Gastroesophageal sphincter (tissue), 4 donors: ENCODE measurements around the gene RNF182. TPM values are rescaled to one million over a fixed set of nuclear protein-coding genes. Genes with fewer than 3 reads are reported as not detected.

Experiments used
- ATAC-seq: fragments of 150-250 bp; one replicate; pipeline ENCODE4 v1.9.1; 2016; ENCODE audit warnings: mild to moderate bottlenecking, moderate library complexity
- H3K27ac ChIP-seq, 4 donors: fragments of 200-600 bp; sonication (generic) in 3 of 4; 1 replicate in 3 of 4; 2 replicates in 1 of 4; pipeline ENCODE4 v1.5.1; 2016 to 2019
- H3K27me3 ChIP-seq: fragments of 200-600 bp; sonication (generic); one replicate; pipeline ENCODE4 v1.5.1; 2019
- H3K36me3 ChIP-seq, 2 donors: fragments of 200-600 bp; sonication (generic); one replicate each; pipeline ENCODE4 v1.5.1; 2019; ENCODE audit warnings: control low read depth in 1 of 2
- H3K4me1 ChIP-seq, 3 donors: fragments of 200-600 bp; sonication (generic); 1 replicate in 2 of 3; 2 replicates in 1 of 3; pipeline ENCODE4 v1.5.1; 2016 to 2019; ENCODE audit warnings: control low read depth in 2 of 3
- H3K4me3 ChIP-seq, 2 donors: fragments of 200-600 bp; sonication (generic); one replicate each; pipeline ENCODE4 v1.5.1; 2019; ENCODE audit warnings: mild to moderate bottlenecking in 1 of 2, moderate library complexity in 1 of 2
- H3K9me3 ChIP-seq, 3 donors: fragments of 200-600 bp; sonication (generic); one replicate each; pipeline ENCODE4 v1.5.1; 2017 to 2019; ENCODE audit warnings: control low read depth in 2 of 3
- EP300 ChIP-seq: sonication (generic); formaldehyde crosslinking; IDR thresholded peaks from one replicate; pipeline ENCODE4 v1.6.1; 2017; ENCODE audit warnings: antibody characterized with exemption, mild to moderate bottlenecking
- POLR2A ChIP-seq, 2 donors: fragments of 450-650 bp; IDR thresholded peaks; one replicate each; pipeline ENCODE4 v1.6.1; 2017; ENCODE audit warnings: antibody characterized with exemption in 2 of 2, mild to moderate bottlenecking in 2 of 2, moderate library complexity in 1 of 2
- POLR2AphosphoS5 ChIP-seq: sonication (generic); formaldehyde crosslinking; IDR thresholded peaks from one replicate; pipeline ENCODE4 v1.6.1; 2017; ENCODE audit warnings: antibody characterized with exemption
- WGBS, 2 donors: methylation state at CpG; one replicate each; pipeline ENCODE4 v1.1.5; 2018; ENCODE audit warnings: low coverage in 1 of 2; 5-methylcytosine and 5-hydroxymethylcytosine counted together
- total RNA-seq, 4 donors: library from RNA; depleted of rRNA; stranded (reverse); fragments of >200 nt; gene quantifications; one replicate each; pipeline ENCODE4 v1.1.0, GENCODE V29; 2016
- TF ChIP-seq, protein P1 (sequence below), 4 experiments: fragments of 200-600 bp in 2 of 4; fragments of 450-650 bp in 2 of 4; sonication (generic) in 1 of 4; IDR thresholded peaks; one replicate each; pipeline ENCODE4 v1.5.1; 2017 to 2019; ENCODE audit warnings: antibody characterized with exemption in 4 of 4, mild to moderate bottlenecking in 2 of 4, moderate library complexity in 2 of 4

RNF182 gene
- total RNA-seq, 4 donors from 2014 or later: 0.16 to 1.3 (median 0.27) TPM; not detected in 1

DNA sequence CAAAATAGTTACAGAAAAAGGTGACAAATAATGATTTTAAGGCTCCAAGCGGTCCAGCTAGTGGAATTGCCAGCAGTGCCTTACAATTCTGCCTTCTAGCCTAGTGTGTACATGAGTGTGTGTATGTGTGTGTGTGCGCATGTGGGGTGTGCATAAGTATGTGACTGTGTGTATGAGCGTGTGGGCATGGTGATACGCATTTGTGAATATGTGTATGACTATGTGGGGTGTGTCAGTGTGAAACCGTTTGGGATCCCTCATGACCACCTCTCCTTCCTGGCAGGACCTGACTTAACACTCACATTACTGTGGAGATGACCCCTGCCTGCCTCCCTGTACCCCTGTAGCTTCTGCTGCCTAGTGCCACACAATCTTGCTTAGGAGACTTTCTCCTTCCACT is 40.4 kb upstream of the RNF182 start:
- no peak for TF ChIP-seq POLR2A (IDR thresholded peaks at IDR 0.05)
- TF ChIP-seq, protein P1, sequence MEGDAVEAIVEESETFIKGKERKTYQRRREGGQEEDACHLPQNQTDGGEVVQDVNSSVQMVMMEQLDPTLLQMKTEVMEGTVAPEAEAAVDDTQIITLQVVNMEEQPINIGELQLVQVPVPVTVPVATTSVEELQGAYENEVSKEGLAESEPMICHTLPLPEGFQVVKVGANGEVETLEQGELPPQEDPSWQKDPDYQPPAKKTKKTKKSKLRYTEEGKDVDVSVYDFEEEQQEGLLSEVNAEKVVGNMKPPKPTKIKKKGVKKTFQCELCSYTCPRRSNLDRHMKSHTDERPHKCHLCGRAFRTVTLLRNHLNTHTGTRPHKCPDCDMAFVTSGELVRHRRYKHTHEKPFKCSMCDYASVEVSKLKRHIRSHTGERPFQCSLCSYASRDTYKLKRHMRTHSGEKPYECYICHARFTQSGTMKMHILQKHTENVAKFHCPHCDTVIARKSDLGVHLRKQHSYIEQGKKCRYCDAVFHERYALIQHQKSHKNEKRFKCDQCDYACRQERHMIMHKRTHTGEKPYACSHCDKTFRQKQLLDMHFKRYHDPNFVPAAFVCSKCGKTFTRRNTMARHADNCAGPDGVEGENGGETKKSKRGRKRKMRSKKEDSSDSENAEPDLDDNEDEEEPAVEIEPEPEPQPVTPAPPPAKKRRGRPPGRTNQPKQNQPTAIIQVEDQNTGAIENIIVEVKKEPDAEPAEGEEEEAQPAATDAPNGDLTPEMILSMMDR (IDR thresholded peaks at IDR 0.05): no peak
- no peak for TF ChIP-seq EP300
- TF ChIP-seq POLR2AphosphoS5: no peak
- WGBS, 2 donors: 72 to 78% methylated on average over 5 of the region's 5 CpGs
- Histone ChIP-seq H3K9me3 (no peaks in the 10 kb centered on the region), H3K4me1 (no peaks in the 10 kb centered on the region), H3K27ac (no peak overlapping the region), H3K4me3 (no peak overlapping the region), H3K27me3 (peaks cover 4% of the 10 kb centered on the region), H3K36me3 (no peaks in the 10 kb centered on the region)
- no peak for ATAC-seq

DNA sequence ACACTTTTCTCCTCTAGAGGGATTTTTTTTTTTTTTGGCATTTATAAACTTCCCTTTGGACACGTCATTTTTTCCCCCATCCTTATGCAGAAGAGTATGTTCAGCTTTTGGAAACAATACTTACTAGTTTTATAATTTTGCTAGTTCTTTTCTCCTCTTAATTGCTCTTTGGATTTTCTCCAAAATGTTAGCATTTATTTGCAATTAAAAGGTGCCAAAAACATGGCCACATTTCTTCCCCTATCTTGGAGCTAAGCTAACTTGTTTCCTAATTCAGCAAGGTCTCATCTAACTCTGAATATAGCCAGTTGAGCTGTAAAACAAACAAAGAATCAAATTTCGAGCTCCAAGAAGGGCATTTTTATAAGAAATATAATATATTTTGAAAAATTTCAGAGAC is 39.2 kb upstream of the RNF182 start:
- Histone ChIP-seq H3K27me3 (peaks cover 2% of the 10 kb centered on the region), H3K4me1 (no peaks in the 10 kb centered on the region), H3K9me3 (no peaks in the 10 kb centered on the region), H3K4me3 (no peak overlapping the region), H3K27ac (no peak overlapping the region), H3K36me3 (no peaks in the 10 kb centered on the region)
- WGBS, 2 donors: 31 to 52% methylated on average over 2 of the region's 2 CpGs
- TF ChIP-seq POLR2AphosphoS5: no peak
- TF ChIP-seq, protein P1 (IDR thresholded peaks at IDR 0.05): no peak
- TF ChIP-seq EP300: no peak
- ATAC-seq: no peak

DNA sequence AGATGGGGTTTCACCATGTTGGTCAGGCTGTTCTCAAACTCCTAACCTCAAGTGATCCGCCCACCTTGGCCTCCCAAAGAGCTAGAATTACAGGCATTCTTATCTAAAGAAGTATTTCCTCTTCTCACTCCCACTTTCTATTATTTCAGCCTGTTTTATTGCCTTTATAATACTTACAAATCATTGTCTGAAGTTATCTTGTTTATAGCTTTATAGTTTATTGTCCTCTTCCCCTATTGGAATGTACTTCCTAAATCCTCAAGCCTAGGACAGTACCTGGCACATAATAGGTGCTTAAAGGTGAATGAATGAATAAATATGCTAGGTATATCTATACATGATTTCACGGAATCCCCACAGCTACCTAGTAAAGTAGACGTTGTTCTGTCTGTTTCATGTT is 37.8 kb upstream of the RNF182 start:
- 87 to 100% methylated on average over 2 to 3 of the region's 3 CpGs for WGBS, 2 donors

DNA sequence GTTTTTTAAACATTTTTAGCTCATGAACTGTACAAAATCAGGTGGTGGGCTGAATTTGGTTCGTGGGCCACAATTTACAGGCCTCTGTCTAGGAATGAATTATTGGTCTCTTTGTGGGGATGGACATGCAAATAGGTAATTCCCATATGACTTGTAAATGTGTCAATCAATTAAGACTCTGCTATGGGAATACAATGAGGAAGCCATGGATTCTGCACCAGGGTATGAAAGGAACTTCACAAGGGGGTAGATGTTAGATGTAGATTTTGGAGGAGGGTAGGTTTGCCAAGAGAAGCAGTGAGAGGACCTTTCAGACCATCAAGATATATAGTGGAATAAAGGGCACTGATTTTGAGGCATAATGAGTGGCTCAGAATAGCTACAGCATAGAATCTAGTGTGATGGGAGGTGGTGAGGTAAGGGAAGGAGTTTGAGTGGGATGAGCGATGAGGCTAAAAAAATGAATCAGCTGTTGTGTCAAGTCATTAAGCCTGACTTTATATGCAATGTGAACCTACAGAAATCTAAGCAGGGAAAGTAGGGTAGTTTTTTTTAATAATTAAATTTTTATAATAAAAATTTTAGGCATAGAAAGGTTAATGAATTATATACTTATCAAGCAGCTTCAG is 32.6 kb upstream of the RNF182 start:
- TF ChIP-seq POLR2AphosphoS5 (no peak), EP300 (no peak), POLR2A (IDR thresholded peaks at IDR 0.05) (no peak)
- TF ChIP-seq, protein P1 (IDR thresholded peaks at IDR 0.05): no peak
- Histone ChIP-seq H3K27me3 (peaks cover 17% of the 10 kb centered on the region), H3K4me1 (no peaks in the 10 kb centered on the region), H3K36me3 (no peaks in the 10 kb centered on the region), H3K4me3 (no peak overlapping the region), H3K9me3 (no peaks in the 10 kb centered on the region), H3K27ac (no peak overlapping the region)
- WGBS, 2 donors: 87 to 93% methylated on average over 2 of the region's 2 CpGs
- ATAC-seq: no peak

More for the DNA sequence above, 37.8 kb upstream of the RNF182 start:
- Histone ChIP-seq H3K27ac (no peak overlapping the region), H3K27me3 (no peaks in the 10 kb centered on the region), H3K4me1 (no peaks in the 10 kb centered on the region), H3K4me3 (no peak overlapping the region), H3K9me3 (no peaks in the 10 kb centered on the region), H3K36me3 (no peaks in the 10 kb centered on the region)
- ATAC-seq: no peak
- no peak for TF ChIP-seq EP300
- TF ChIP-seq POLR2AphosphoS5: no peak

DNA sequence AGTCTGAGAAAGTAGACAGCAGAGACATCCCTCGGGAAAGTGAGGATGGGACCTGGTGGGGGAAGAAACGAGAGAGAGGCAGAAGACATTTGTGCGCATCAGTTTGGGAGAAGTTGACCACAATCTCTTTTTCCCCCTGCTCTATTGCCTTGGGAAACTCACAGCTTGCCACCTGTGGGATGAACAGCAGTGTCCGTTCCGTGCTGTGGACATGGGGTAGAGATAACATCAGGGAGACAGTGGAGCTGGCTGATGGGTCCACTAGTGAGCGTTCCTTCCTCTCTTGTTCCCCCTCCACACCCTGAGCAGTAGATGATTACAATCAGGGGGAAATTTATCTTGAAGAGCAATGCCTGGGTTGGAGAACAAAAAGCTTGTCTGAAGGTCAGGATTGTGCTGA is 21.8 kb upstream of the RNF182 start:
- TF ChIP-seq EP300: no peak
- no peak for TF ChIP-seq POLR2A (IDR thresholded peaks at IDR 0.05)
- TF ChIP-seq, protein P1 (IDR thresholded peaks at IDR 0.05): no peak
- no peak for TF ChIP-seq POLR2AphosphoS5
- 70 to 83% methylated on average over 2 to 6 of the region's 6 CpGs for WGBS, 2 donors

More for the DNA sequence above, 21.8 kb upstream of the RNF182 start:
- ATAC-seq: no peak
- peaks cover 51% of the 10 kb centered on the region for H3K27me3 ChIP-seq
- no peak overlapping the region for H3K27ac ChIP-seq
- H3K4me3 ChIP-seq: no peak overlapping the region
- no peaks in the 10 kb centered on the region for H3K4me1 ChIP-seq
- H3K36me3 ChIP-seq: no peaks in the 10 kb centered on the region
- H3K9me3 ChIP-seq: no peaks in the 10 kb centered on the region
